IMR-90 (cell line): ENCODE data around the gene XPA. TPM values are rescaled to one million over a fixed set of nuclear protein-coding genes. Genes with fewer than 3 reads are reported as not detected.
A peak's percentile ranks its signal among the peaks of the same experiment; 100 is the strongest.

Experiments
- ATAC-seq: fragments of 200-7000 bp; cut with Tn5 transposase; 2 replicates; pipeline ENCODE4 v1.9.1; 2020; ENCODE audit warnings: low read depth, mild to moderate bottlenecking, moderate library complexity
- BruUV-seq: library from RNA; stranded (reverse); fragments of 400-500 nt; replicated peaks from 2 replicates; lab custom pipeline; 2021; lab: Mats Ljungman, UMichigan
- CTCF ChIA-PET: fragments of 300-600 bp; formaldehyde crosslinking; extraction: SDS; loops from one replicate; lab custom pipeline; 2021; ENCODE audit warnings: antibody characterized with exemption; lab: Yijun Ruan, JAX
- POLR2A ChIA-PET: fragments of 300-600 bp; sonication (Branson Sonifier 250); formaldehyde crosslinking; loops from one replicate; lab custom pipeline; 2022; ENCODE audit warnings: antibody characterized with exemption; ENCODE audit not compliant: unreplicated experiment; lab: Charles Lee
- DNase-seq: peaks from one replicate; pipeline ENCODE4 v3.0.0; 2013
- H2AFZ ChIP-seq: replicated peaks from 2 replicates; pipeline ENCODE3; 2013; ENCODE audit warnings: low read length, mild to moderate bottlenecking; ENCODE audit not compliant: poor library complexity
- H2AK5ac ChIP-seq: 2 replicates; pipeline ENCODE4 v1.6.1; 2013; ENCODE audit warnings: low read depth, low read length, inconsistent platforms
- H2AK9ac ChIP-seq: replicated peaks from 2 replicates; pipeline ENCODE3; 2013; ENCODE audit warnings: mild to moderate bottlenecking, low read depth, low read length, moderate library complexity; ENCODE audit not compliant: poor library complexity
- H2BK120ac ChIP-seq: 2 replicates; pipeline ENCODE4 v1.6.1; 2013; ENCODE audit warnings: low read depth, low read length, inconsistent platforms
- H2BK15ac ChIP-seq: 3 replicates; pipeline ENCODE4 v1.6.1; 2013; ENCODE audit warnings: low read depth, low read length, inconsistent platforms
- H2BK20ac ChIP-seq: 2 replicates; pipeline ENCODE4 v1.6.1; 2013; ENCODE audit warnings: low read depth, mild to moderate bottlenecking, inconsistent platforms, low read length, moderate library complexity
- H2BK5ac ChIP-seq: 2 replicates; pipeline ENCODE4 v1.6.1; 2013; ENCODE audit warnings: mild to moderate bottlenecking, low read depth, low read length, inconsistent platforms; ENCODE audit not compliant: poor library complexity, severe bottlenecking
- H3K14ac ChIP-seq: replicated peaks from 2 replicates; pipeline ENCODE4 v1.6.1; 2013; ENCODE audit warnings: low read depth, low read length, inconsistent platforms
- H3K18ac ChIP-seq: 2 replicates; pipeline ENCODE4 v1.6.1; 2013; ENCODE audit warnings: low read depth, low read length, control low read depth
- H3K23ac ChIP-seq: 2 replicates; pipeline ENCODE4 v1.6.1; 2013; ENCODE audit warnings: low read depth, low read length, inconsistent platforms
- H3K27ac ChIP-seq: 2 replicates; pipeline ENCODE4 v1.5.1; 2013; ENCODE audit warnings: mild to moderate bottlenecking, control low read depth, low read length; ENCODE audit not compliant: insufficient read depth
- H3K27me3 ChIP-seq: 2 replicates; pipeline ENCODE4 v1.6.1; 2013; ENCODE audit warnings: low read length; ENCODE audit not compliant: control insufficient read depth, insufficient read depth
- H3K36me3 ChIP-seq: 2 replicates; pipeline ENCODE4 v1.6.1; 2013; ENCODE audit warnings: low read length, mixed read lengths; ENCODE audit not compliant: control insufficient read depth, insufficient read depth
- H3K4ac ChIP-seq: 2 replicates; pipeline ENCODE4 v1.6.1; 2013; ENCODE audit warnings: low read depth, low read length, inconsistent platforms
- H3K4me1 ChIP-seq: 2 replicates; pipeline ENCODE4 v1.6.1; 2013; ENCODE audit warnings: low read length, mixed read lengths; ENCODE audit not compliant: control insufficient read depth, insufficient read depth
- H3K4me2 ChIP-seq: 2 replicates; pipeline ENCODE4 v1.6.1; 2013; ENCODE audit warnings: low read depth, mild to moderate bottlenecking, control low read depth, low read length, moderate library complexity
- H3K4me3 ChIP-seq: 2 replicates; pipeline ENCODE4 v1.5.1; 2013; ENCODE audit warnings: low read depth, mild to moderate bottlenecking, control low read depth, low read length, moderate library complexity; ENCODE audit not compliant: insufficient read depth
- H3K56ac ChIP-seq: 2 replicates; pipeline ENCODE4 v1.6.1; 2013; ENCODE audit warnings: low read length, inconsistent platforms; ENCODE audit not compliant: insufficient read depth; ENCODE audit errors: extremely low read depth
- H3K79me1 ChIP-seq, 2 experiments: 2 replicates each; pipeline ENCODE4 v1.6.1; 2013; ENCODE audit warnings: low read length in 2 of 2, inconsistent platforms in 1 of 2, low read depth in 1 of 2
- H3K9ac ChIP-seq: 2 replicates; pipeline ENCODE4 v1.6.1; 2013; ENCODE audit warnings: low read depth, low read length, control low read depth
- H3K9me1 ChIP-seq: 2 replicates; pipeline ENCODE4 v1.6.1; 2013; ENCODE audit warnings: low read length, inconsistent platforms; ENCODE audit not compliant: insufficient read depth
- H3K9me3 ChIP-seq: 2 replicates; pipeline ENCODE4 v1.6.1; 2013; ENCODE audit warnings: low read length; ENCODE audit not compliant: control insufficient read depth, insufficient read depth
- H4K20me1 ChIP-seq: 2 replicates; pipeline ENCODE4 v1.6.1; 2013; ENCODE audit warnings: low read length, inconsistent platforms; ENCODE audit not compliant: insufficient read depth
- H4K5ac ChIP-seq: 2 replicates; pipeline ENCODE4 v1.6.1; 2013; ENCODE audit warnings: mild to moderate bottlenecking, low read depth, low read length, control low read depth
- H4K8ac ChIP-seq, 2 experiments: 2 replicates each; pipeline ENCODE4 v1.6.1; 2013; ENCODE audit warnings: low read depth in 2 of 2, low read length in 2 of 2, control low read depth in 1 of 2, inconsistent platforms in 1 of 2
- H4K91ac ChIP-seq: 2 replicates; pipeline ENCODE4 v1.6.1; 2013; ENCODE audit warnings: low read depth, low read length, inconsistent platforms; ENCODE audit not compliant: insufficient read depth
- MAZ ChIP-seq: IDR thresholded peaks from 2 replicates; pipeline ENCODE4 v1.6.1; 2012; ENCODE audit warnings: low read depth, mild to moderate bottlenecking, low read length, improper control_type of control experiment, moderate library complexity, borderline replicate concordance
- SMC3 ChIP-seq: fragments of 150-350 bp; IDR thresholded peaks from 2 replicates; pipeline ENCODE4 v1.6.1; 2016; ENCODE audit warnings: low read depth, mild to moderate bottlenecking, antibody characterized with exemption, low read length, moderate library complexity
- WGBS, 2 experiments: methylation state at CpG; one replicate each; pipeline versions ENCODE4 v1.1.5 to v1.1.7; 2013; ENCODE audit warnings: missing lambda C conversion rate in 2 of 2; ENCODE audit not compliant: insufficient read length in 1 of 2; ENCODE audit errors: extremely low coverage in 2 of 2; 5-methylcytosine and 5-hydroxymethylcytosine counted together
- dilution Hi-C: fragments of 300-500 bp; cut with HindIII; formaldehyde crosslinking; loops from one replicate; pipeline ENCODE4 v1.14.3; 2018; ENCODE audit warnings: low sequenced_read_pairs; ENCODE audit not compliant: unreplicated experiment
- in situ Hi-C: fragments of 300-500 bp; cut with MboI; formaldehyde crosslinking; loops from 3 replicates; pipeline ENCODE4 v1.14.3; 2019; ENCODE audit warnings: low sequenced_read_pairs, inconsistent platforms, mixed read lengths
- intact Hi-C: fragments of 100-400 bp; cut with micrococcal nuclease; formaldehyde crosslinking; loops from 2 replicates; pipeline ENCODE4 v1.10.0; 2022
- polyA plus RNA-seq, 3 experiments: library from polyadenylated mRNA; depleted of rRNA; stranded (reverse); fragments of >200 nt; gene quantifications; 2 replicates each; pipeline ENCODE4 v1.2.3, GENCODE V29; 2012; ENCODE audit warnings: low replicate concordance in 1 of 3
- total RNA-seq: library from RNA; depleted of rRNA; stranded (reverse); fragments of >200 nt; gene quantifications from 2 replicates; pipeline ENCODE4 v1.2.3, GENCODE V29; 2012

The XPA gene
- total and polyA plus RNA-seq, 2 of the 4 experiments (the other 2 are of a cell fraction), result 1.4 to 2.2 TPM

- Histone ChIP-seq H3K18ac (no peak overlapping the region), H2BK120ac (no peak overlapping the region), H4K8ac (0 out of 4 replicates have a peak overlapping the region, but pooled peaks of 1 of the 2 experiments have one; percentile 3), H3K79me1 (no peaks in the 10 kb centered on the region), H3K14ac (0 out of 2 replicates have a peak overlapping the region, but pooled peaks have one; percentile 9), H3K9me3 (peaks cover 6% of the 10 kb centered on the region), H2BK15ac (no peak overlapping the region), H2AFZ (peak overlapping the region; percentile 95), H3K9ac (no peak overlapping the region; the same call in 1 of the 2 replicates), H3K4me2 (peak overlapping the region; percentile 56), H3K4me1 (no peaks in the 10 kb centered on the region), H3K56ac (no peak overlapping the region), H3K23ac (no peak overlapping the region; the same call in 1 of the 2 replicates), H3K4ac (no peak overlapping the region), H2AK5ac (no peak overlapping the region), H2BK20ac (no peak overlapping the region), H2BK5ac (no peak overlapping the region), H2AK9ac (peak overlapping the region; percentile 73), H4K5ac (no peak overlapping the region), H4K91ac (no peak overlapping the region), H3K9me1 (no peaks in the 10 kb centered on the region), H3K27me3 (peaks cover 45% of the 10 kb centered on the region), H3K4me3 (peak overlapping the region; percentile 6; the same call in 1 of the 2 replicates), H3K27ac (no peak overlapping the region), H3K36me3 (no peaks in the 10 kb centered on the region), H4K20me1 (no peaks in the 10 kb centered on the region)
- 2% methylated on average over 41 of the region's 56 CpGs; no CpG with 5 or more reads in 1 of the 2 experiments for WGBS, 2 experiments
- in situ Hi-C loops (no loop called here), intact Hi-C loops (no loop called here), dilution Hi-C loops (no loop called here)
- BruUV-seq, result no TSS peak
- CTCF ChIA-PET, result no interaction called here
- POLR2A ChIA-PET, result no interaction called here
- no peak for TF ChIP-seq SMC3
- TF ChIP-seq MAZ, result peak; percentile 40; the same call in 1 of the 2 replicates
- DNase-seq, result peak; percentile 62
- ATAC-seq, result peak; percentile 82
Observed at GRCh38 chr9:97740848-97741821, 44.0 kb upstream of the XPA start.
